LNCaP clone FGC (cell line): ENCODE data around the gene AFF2.

Experiments used
- DNase-seq: peaks from one replicate; pipeline ENCODE4 v3.0.0-alpha.2; 2011; ENCODE audit warnings: low read depth
- H3K4me3 ChIP-seq: 2 replicates; pipeline ENCODE4 v1.5.1; 2011; ENCODE audit warnings: mild to moderate bottlenecking, low read depth, low read length, control low read depth
- TF ChIP-seq, protein P1 (sequence below): IDR thresholded peaks from 2 replicates; pipeline ENCODE4 v1.5.1; 2012; ENCODE audit warnings: mild to moderate bottlenecking; ENCODE audit not compliant: control insufficient read depth, insufficient read depth; ENCODE audit errors: extremely low read depth

Gene AFF2

DNA sequence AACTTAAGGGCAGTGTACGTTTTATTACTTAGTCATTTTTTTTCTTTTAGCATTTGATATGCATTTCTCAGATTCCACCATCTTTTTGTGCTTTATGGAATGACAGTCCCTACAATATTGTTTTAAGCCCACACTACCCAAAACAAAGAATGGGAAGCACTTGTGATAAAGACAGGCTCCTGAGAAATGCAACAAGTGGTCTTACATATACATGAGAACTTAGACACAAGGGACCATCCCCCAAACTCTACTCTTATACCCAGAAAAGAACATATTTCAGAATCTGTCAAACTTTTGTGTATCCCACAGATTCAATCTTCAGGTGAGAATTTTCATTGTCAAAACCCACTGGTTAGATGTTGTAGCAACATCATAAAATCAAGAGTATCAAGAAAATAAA lies 491.1 kb downstream of the AFF2 start:
- H3K4me3 ChIP-seq, result no peak overlapping the region
- no peak for DNase-seq
- TF ChIP-seq, protein P1, sequence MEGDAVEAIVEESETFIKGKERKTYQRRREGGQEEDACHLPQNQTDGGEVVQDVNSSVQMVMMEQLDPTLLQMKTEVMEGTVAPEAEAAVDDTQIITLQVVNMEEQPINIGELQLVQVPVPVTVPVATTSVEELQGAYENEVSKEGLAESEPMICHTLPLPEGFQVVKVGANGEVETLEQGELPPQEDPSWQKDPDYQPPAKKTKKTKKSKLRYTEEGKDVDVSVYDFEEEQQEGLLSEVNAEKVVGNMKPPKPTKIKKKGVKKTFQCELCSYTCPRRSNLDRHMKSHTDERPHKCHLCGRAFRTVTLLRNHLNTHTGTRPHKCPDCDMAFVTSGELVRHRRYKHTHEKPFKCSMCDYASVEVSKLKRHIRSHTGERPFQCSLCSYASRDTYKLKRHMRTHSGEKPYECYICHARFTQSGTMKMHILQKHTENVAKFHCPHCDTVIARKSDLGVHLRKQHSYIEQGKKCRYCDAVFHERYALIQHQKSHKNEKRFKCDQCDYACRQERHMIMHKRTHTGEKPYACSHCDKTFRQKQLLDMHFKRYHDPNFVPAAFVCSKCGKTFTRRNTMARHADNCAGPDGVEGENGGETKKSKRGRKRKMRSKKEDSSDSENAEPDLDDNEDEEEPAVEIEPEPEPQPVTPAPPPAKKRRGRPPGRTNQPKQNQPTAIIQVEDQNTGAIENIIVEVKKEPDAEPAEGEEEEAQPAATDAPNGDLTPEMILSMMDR, result no peak

DNA sequence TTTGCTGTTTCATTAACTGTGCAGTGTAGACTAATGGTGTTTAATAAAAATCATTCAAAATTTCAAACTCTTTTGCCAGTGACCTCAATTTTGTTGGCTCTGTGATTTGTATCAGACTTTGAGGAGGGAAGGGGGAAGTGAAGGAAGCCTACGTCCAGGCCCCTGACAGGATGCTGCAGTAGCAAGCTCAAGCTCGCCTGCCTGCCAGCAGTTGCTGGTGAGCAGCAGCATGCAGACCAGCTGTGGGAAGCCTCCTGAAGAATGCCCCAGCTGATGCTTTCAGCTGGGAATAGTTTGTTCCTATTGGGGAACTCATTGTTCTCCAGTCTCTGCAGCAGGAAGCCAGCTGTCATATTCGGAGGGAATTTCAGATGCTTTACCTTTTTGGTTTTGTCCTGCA lies 495.2 kb downstream of the AFF2 start:
- TF ChIP-seq, protein P1, result no peak
- no peak for DNase-seq
- no peak overlapping the region for H3K4me3 ChIP-seq

DNA sequence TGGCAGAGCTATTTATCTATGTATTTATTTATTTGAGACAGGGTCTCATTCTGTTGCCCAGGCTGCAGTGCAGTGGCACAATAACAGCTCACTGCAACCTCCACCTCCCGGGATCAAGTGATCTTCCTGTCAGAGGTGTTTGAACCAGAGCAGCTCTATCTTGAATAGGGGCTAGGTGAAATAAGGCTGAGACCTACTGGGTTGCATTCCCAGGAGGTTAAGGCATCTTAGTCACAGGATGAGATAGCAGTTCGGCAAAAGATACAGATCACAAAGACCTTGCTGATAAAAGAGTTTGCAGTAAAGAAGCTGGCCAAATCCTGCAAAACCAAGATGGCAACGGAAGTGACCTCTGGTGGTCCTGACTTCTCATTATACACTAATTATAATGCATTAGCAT lies 501.9 kb downstream of the AFF2 start:
- TF ChIP-seq, protein P1, result no peak
- no peak for DNase-seq
- no peak overlapping the region for H3K4me3 ChIP-seq

DNA sequence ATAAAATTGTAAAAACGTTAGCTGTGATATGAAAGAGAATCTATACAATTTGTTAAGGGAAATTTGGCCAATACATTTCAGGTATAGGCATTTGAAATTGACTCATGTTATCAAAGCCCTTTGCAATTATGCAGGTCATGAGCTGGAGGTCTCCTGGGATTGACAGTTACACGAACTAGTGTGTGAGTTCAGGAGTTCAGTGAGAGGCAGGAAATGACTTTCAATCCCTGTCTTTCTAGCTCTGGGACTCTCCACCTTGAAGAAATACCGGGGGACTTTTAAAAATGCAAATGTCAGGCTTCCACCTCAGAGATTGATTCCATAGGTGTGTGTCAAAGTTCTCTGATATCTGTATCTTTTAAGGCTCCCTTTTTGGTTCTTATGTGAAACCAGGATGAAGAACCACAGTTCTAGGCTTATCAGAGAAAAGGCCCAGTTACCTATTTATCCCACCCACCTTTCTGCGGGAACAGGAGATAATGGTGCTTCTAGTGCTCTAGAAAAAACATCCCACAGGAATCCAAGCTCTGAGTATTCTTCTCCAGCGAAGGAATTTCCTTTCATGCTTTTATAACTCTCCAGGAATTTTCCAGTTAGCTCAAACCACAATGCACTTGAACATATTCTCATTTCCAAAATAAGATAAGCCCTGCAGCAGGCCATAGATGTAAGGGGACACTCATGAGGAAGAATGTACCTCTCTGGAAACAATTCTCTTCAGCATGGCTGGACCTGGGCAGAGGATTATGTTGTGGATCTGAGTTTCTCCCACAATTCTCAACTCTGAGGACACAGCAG lies 503.6 kb downstream of the AFF2 start:
- TF ChIP-seq, protein P1, result no peak
- H3K4me3 ChIP-seq, result no peak overlapping the region
- no peak for DNase-seq

DNA sequence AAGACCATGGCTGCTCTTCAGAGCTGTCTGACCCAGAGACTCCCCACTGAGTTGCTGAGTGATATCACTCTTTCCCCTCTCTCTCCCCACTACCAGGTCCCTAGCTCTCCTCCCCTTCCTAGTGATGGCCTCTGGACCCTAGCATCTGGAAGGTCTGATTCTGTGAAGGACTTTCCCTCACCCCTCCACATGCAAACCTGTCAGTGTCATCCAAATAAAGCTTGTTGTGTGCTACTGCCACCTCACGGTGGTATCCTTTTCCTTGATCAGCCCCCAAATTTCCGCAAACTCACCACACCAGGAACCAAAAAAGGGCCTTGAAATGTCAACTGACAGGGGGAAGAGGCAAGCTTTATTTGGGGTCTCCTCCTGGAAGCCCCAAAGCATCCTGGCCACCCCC lies 504.5 kb downstream of the AFF2 start:
- TF ChIP-seq, protein P1, result peak; percentile 8; the same call in 1 of the 2 replicates
- no peak overlapping the region for H3K4me3 ChIP-seq
- DNase-seq, result no peak

DNA sequence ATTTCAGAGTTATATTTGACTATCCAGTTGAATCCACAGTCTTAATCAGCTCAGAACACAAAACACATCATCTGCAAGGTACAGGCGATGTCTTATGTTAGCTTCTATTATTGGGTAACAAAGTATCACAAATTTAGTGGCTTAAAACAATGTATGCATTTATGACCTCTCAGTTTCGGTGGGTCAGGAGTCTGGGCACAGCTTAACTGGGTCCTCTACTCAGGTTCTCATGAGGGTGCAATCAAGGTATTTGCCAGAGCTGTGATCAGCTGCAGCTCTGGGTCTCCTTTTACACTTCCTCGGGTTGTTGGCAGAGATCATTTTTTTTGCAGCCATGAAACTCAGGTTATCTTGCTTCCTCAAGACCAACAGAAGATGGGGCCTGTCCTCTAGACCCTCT lies 505.8 kb downstream of the AFF2 start:
- no peak for DNase-seq
- TF ChIP-seq, protein P1, result no peak
- no peak overlapping the region for H3K4me3 ChIP-seq

DNA sequence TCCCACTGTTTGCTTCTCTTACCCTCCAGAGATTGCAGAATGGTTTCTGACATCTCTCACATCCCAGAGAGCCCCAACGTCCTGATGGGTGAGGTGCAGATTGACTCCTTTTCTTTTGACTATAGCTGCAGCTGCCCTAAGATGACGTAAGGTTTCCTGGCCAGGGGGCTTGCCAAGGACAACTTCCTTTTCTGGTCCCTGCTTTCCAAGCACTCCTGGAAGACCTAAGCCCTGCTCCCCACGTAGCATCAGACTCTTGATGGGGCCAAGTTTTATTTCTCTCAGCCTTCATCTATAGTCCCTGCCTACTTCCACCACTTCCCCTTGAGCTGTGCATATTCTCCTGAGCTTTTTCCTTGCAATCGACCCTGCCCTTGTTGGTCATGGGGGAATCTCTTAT lies 507.0 kb downstream of the AFF2 start:
- H3K4me3 ChIP-seq, result no peak overlapping the region
- DNase-seq, result no peak
- TF ChIP-seq, protein P1, result no peak
